GM21576 (cell line): ENCODE results near the gene DLGAP1.

Source experiments
- ATAC-seq: cut with Tn5 transposase; IDR thresholded peaks from one replicate; pipeline ENCODE4 v1.9.1; 2021; ENCODE audit warnings: mild to moderate bottlenecking, moderate library complexity; ENCODE audit not compliant: unreplicated experiment

Gene DLGAP1

GRCh38 chr18:4245456-4245855 lies 209.7 kb downstream of the DLGAP1 start:
- no peak for ATAC-seq

- no peak for ATAC-seq
Observed at GRCh38 chr18:4242431-4243161, 212.5 kb downstream of the DLGAP1 start.

GRCh38 chr18:4241090-4241617 lies 214.0 kb downstream of the DLGAP1 start:
- no peak for ATAC-seq

GRCh38 chr18:4238966-4239365 lies 216.1 kb downstream of the DLGAP1 start:
- ATAC-seq, result no peak

- no peak for ATAC-seq
Observed at GRCh38 chr18:4237664-4238041, 217.5 kb downstream of the DLGAP1 start.

GRCh38 chr18:4236940-4237663 lies 218.0 kb downstream of the DLGAP1 start:
- ATAC-seq, result no peak

- no peak for ATAC-seq
Observed at GRCh38 chr18:4233468-4233867, 221.6 kb downstream of the DLGAP1 start.

- no peak for ATAC-seq
Observed at GRCh38 chr18:4232656-4233055, 222.5 kb downstream of the DLGAP1 start.

- no peak for ATAC-seq
Observed at GRCh38 chr18:4231260-4231659, 223.8 kb downstream of the DLGAP1 start.

- no peak for ATAC-seq
Observed at GRCh38 chr18:4230450-4231168, 224.5 kb downstream of the DLGAP1 start.

- ATAC-seq, result no peak
Observed at GRCh38 chr18:4224031-4224704, 230.9 kb downstream of the DLGAP1 start.

- no peak for ATAC-seq
Observed at GRCh38 chr18:4211111-4211837, 243.8 kb downstream of the DLGAP1 start.

- ATAC-seq, result no peak
Observed at GRCh38 chr18:4208366-4208765, 246.7 kb downstream of the DLGAP1 start.

GRCh38 chr18:4207383-4207985 lies 247.6 kb downstream of the DLGAP1 start:
- ATAC-seq, result no peak

- ATAC-seq, result no peak
Observed at GRCh38 chr18:4204438-4204720, 250.7 kb downstream of the DLGAP1 start.

- ATAC-seq, result no peak
Observed at GRCh38 chr18:4203568-4204437, 251.3 kb downstream of the DLGAP1 start.

GRCh38 chr18:4200399-4200798 lies 254.7 kb downstream of the DLGAP1 start:
- ATAC-seq, result no peak

- no peak for ATAC-seq
Observed at GRCh38 chr18:4198956-4199355, 256.2 kb downstream of the DLGAP1 start.

- no peak for ATAC-seq
Observed at GRCh38 chr18:4196351-4196750, 258.8 kb downstream of the DLGAP1 start.
